Neuronal stem cell (in vitro differentiated cells): Measurements from ENCODE around the gene ZNF76. TPM values are rescaled to one million over a fixed set of nuclear protein-coding genes. Genes with fewer than 3 reads are reported as not detected.
A peak's percentile ranks its signal among the peaks of the same experiment; 100 is the strongest.

Source experiments
- DNase-seq: peaks from one replicate; pipeline ENCODE4 v3.0.0-alpha.2; 2013; ENCODE audit warnings: low spot score
- H2AFZ ChIP-seq: one replicate; pipeline ENCODE4 v1.6.1; 2013; ENCODE audit warnings: mild to moderate bottlenecking, low read length, inconsistent platforms
- H2AK5ac ChIP-seq: 2 replicates; pipeline ENCODE4 v1.6.1; 2013; ENCODE audit warnings: low read depth, mild to moderate bottlenecking, inconsistent platforms, low read length, moderate library complexity, mixed read lengths
- H2BK120ac ChIP-seq: 2 replicates; pipeline ENCODE4 v1.6.1; 2013; ENCODE audit warnings: low read depth, mild to moderate bottlenecking, inconsistent platforms, low read length, moderate library complexity, mixed read lengths
- H2BK12ac ChIP-seq: one replicate; pipeline ENCODE4 v1.6.1; 2013; ENCODE audit warnings: low read length, inconsistent platforms
- H2BK15ac ChIP-seq: 2 replicates; pipeline ENCODE4 v1.6.1; 2013; ENCODE audit warnings: mild to moderate bottlenecking, low read length, inconsistent platforms, mixed read lengths
- H2BK5ac ChIP-seq: one replicate; pipeline ENCODE4 v1.6.1; 2013; ENCODE audit warnings: inconsistent platforms, mild to moderate bottlenecking, low read length, moderate library complexity
- H3K14ac ChIP-seq: one replicate; pipeline ENCODE4 v1.6.1; 2013; ENCODE audit warnings: low read length, inconsistent platforms
- H3K18ac ChIP-seq: 2 replicates; pipeline ENCODE4 v1.6.1; 2013; ENCODE audit warnings: low read length, inconsistent platforms
- H3K23ac ChIP-seq: 2 replicates; pipeline ENCODE4 v1.6.1; 2013; ENCODE audit warnings: low read depth, mild to moderate bottlenecking, mixed read lengths, low read length, inconsistent platforms; ENCODE audit not compliant: poor library complexity
- H3K27ac ChIP-seq: replicated peaks from 3 replicates; pipeline ENCODE4 v1.5.1; 2013; ENCODE audit warnings: low read length, inconsistent platforms
- H3K27me3 ChIP-seq, 3 experiments: 2 replicates each; pipeline ENCODE4 v1.6.1; 2013; ENCODE audit warnings: low read length in 3 of 3, mild to moderate bottlenecking in 2 of 3, inconsistent platforms in 1 of 3, low read depth in 1 of 3, mixed read lengths in 1 of 3, moderate library complexity in 1 of 3; ENCODE audit not compliant: control insufficient read depth in 3 of 3, insufficient read depth in 3 of 3
- H3K36me3 ChIP-seq, 2 donors: replicated peaks in 1 of 2; 2 replicates each; pipeline ENCODE4 v1.6.1; 2013; ENCODE audit warnings: low read length in 2 of 2; ENCODE audit not compliant: control insufficient read depth in 2 of 2, insufficient read depth in 2 of 2
- H3K4ac ChIP-seq: 2 replicates; pipeline ENCODE4 v1.6.1; 2013; ENCODE audit warnings: inconsistent platforms, mild to moderate bottlenecking, low read length, moderate library complexity
- H3K4me1 ChIP-seq, 2 donors: 1 replicate in 1 of 2; 2 replicates in 1 of 2; pipeline ENCODE4 v1.6.1; 2013; ENCODE audit warnings: low read length in 2 of 2, low read depth in 1 of 2; ENCODE audit not compliant: control insufficient read depth in 2 of 2, insufficient read depth in 1 of 2
- H3K4me2 ChIP-seq: one replicate; pipeline ENCODE4 v1.6.1; 2013; ENCODE audit warnings: mild to moderate bottlenecking, low read length, inconsistent platforms; ENCODE audit not compliant: insufficient read depth, poor library complexity, severe bottlenecking
- H3K4me3 ChIP-seq, 2 donors: 2 replicates each; pipeline ENCODE4 v1.5.1; 2013; ENCODE audit warnings: low read length in 2 of 2, mild to moderate bottlenecking in 2 of 2, inconsistent platforms in 1 of 2, moderate library complexity in 1 of 2
- H3K79me1 ChIP-seq: one replicate; pipeline ENCODE4 v1.6.1; 2013; ENCODE audit warnings: low read depth, mild to moderate bottlenecking, inconsistent platforms, low read length, moderate library complexity
- H3K9ac ChIP-seq: one replicate; pipeline ENCODE4 v1.6.1; 2013; ENCODE audit warnings: mild to moderate bottlenecking, low read depth, low read length, inconsistent platforms; ENCODE audit not compliant: poor library complexity
- H3K9me3 ChIP-seq, 2 donors: replicated peaks in 1 of 2; 2 replicates each; pipeline versions ENCODE3 to v1.6.1; 2013; ENCODE audit warnings: low read length in 2 of 2, mild to moderate bottlenecking in 2 of 2, inconsistent platforms in 1 of 2, low read depth in 1 of 2, mixed read lengths in 1 of 2, moderate library complexity in 1 of 2; ENCODE audit not compliant: control insufficient read depth in 2 of 2, insufficient read depth in 1 of 2
- H4K8ac ChIP-seq: one replicate; pipeline ENCODE4 v1.6.1; 2013; ENCODE audit warnings: low read depth, mild to moderate bottlenecking, inconsistent platforms, low read length, moderate library complexity
- H4K91ac ChIP-seq: one replicate; pipeline ENCODE4 v1.6.1; 2013; ENCODE audit warnings: low read length, low read depth, mild to moderate bottlenecking, inconsistent platforms; ENCODE audit not compliant: poor library complexity
- WGBS, 2 donors: extraction: QIAGEN DNeasy Blood & Tissue Kit; methylation state at CpG; one replicate each; pipeline ENCODE4 v1.1.7; 2013; ENCODE audit warnings: missing lambda C conversion rate in 2 of 2, mixed read lengths in 1 of 2; ENCODE audit not compliant: insufficient read length in 2 of 2, insufficient replicate concordance in 1 of 2; ENCODE audit errors: extremely low coverage in 2 of 2; 5-methylcytosine and 5-hydroxymethylcytosine counted together
- polyA plus RNA-seq, 2 experiments: library from polyadenylated mRNA; stranded (reverse); fragments of 200-250 nt; gene quantifications; one replicate each; pipeline ENCODE4 v1.2.3, GENCODE V29; 2013

ZNF76 gene
- 22.2 TPM for polyA plus RNA-seq (2013, experiment 1 of 2)
- 22.2 TPM for polyA plus RNA-seq (2013, experiment 2 of 2)

DNA sequence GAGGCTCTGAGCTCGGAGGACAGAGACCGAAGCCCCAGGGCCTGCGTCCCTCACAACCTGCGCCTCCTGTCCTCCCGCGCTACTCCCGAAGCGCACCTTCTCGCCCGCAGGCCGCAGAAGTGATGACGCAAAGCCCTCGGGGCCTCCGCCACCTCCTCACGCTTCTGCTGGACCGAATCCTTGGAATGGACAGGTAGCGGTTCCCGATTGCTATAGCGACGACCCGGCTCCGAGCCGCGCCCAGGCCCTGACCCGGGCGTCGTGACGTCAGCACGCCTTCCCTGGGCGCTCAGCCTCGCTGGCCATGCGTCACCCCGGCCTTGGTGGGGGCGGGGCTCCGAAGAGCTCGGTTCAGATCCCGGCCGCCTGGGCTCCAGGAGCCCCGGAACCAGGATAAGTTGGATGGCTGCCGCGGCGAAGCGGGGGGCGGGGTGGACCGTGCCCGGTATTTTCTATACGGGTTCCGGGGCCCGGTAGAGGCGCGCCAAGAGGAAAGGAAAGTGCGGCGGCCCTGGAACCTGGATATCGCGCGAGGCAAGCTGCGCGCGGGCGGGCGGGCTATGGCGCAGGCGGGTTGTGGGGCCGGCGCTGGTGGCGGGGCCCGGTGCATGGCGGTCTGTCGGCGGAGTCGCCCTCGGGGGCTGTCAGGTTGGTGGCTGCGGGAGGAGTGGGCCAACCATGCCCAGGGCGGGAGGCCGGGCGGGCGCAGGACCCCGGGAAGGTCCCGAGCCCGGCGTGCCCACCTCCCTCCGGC is at the start of gene ZNF76:
ZNF76 (plus strand) TSS at position 542 of the 754 bp plus-strand sequence. CDS start 21,417 bp downstream, outside the sequence.
- Histone ChIP-seq H3K23ac (peak within 1 kb of the TSS; percentile 92), H3K18ac (peak within 1 kb of the TSS; percentile 100), H2BK5ac (peak within 1 kb of the TSS; percentile 95), H3K9ac (peak within 1 kb of the TSS; percentile 95), H3K4ac (no peak within 1 kb of the TSS), H3K79me1 (peaks cover 3% of the 10 kb centered on the region), H3K9me3 (no peaks in the 10 kb centered on the region), H3K4me1 (peaks cover 4 to 8% of the 10 kb centered on the region in 2 donors), H3K4me2 (peak within 1 kb of the TSS; percentile 78), H2BK15ac (peak within 1 kb of the TSS; percentile 28), H3K27ac (peak within 1 kb of the TSS; percentile 91), H3K14ac (peak within 1 kb of the TSS; percentile 82), H2AFZ (peak within 1 kb of the TSS; percentile 97), H3K4me3 (peak within 1 kb of the TSS; percentile 78 to 92), H2BK12ac (no peak within 1 kb of the TSS), H3K27me3 (no peaks in the 10 kb centered on the region), H3K36me3 (no peaks in the 10 kb centered on the region), H4K8ac (no peak within 1 kb of the TSS), H4K91ac (no peak within 1 kb of the TSS), H2BK120ac (peak within 1 kb of the TSS; percentile 88), H2AK5ac (no peak within 1 kb of the TSS)
- no CpG with 5 or more reads among the region's 82 CpGs for WGBS, 2 donors
- peak; percentile 99 for DNase-seq

DNA sequence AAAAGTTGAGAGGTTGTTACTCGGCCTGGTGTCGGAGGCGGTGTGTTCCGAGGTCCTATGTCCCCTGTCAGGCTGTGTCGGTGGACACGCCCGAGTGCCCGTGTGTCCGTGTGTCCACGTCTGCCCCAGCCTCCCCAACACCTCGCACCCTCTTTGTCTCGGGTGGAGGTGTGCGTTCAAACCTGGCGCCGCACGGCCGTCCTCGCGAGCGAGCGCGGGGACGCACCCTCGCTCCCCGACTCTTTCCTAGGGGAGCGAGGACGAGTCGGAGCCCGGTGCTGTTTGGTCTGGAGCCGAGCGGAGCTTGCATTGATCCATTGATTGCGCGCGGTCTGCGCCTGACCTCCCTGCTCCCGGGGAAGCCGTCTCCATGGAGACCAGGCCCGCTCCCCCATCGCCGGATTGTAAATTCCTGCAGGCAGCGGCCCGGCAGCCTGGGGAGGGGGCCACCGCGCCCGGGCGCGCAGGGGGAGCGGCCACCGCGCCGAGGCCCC is 46.2 kb upstream of the ZNF76 start:
- Histone ChIP-seq H3K4ac (no peak overlapping the region), H3K9ac (peak overlapping the region; percentile 74), H3K27ac (peak overlapping the region; percentile 98), H2BK120ac (peak overlapping the region; percentile 0), H3K36me3 (peaks cover 0 to 5% of the 10 kb centered on the region in 2 donors), H4K8ac (no peak overlapping the region), H2BK5ac (peak overlapping the region; percentile 68), H3K4me1 (peaks cover 37 to 39% of the 10 kb centered on the region in 2 donors), H4K91ac (no peak overlapping the region), H3K23ac (no peak overlapping the region), H3K14ac (peak overlapping the region; percentile 3), H2BK12ac (no peak overlapping the region), H3K9me3 (no peaks in the 10 kb centered on the region), H2BK15ac (peak overlapping the region; percentile 72), H2AFZ (peak overlapping the region; percentile 89), H2AK5ac (peak overlapping the region; percentile 20), H3K4me2 (peak overlapping the region; percentile 81), H3K27me3 (peaks cover 0 to 5% (median 5%) of the 10 kb centered on the region in 3 experiments), H3K4me3 (peak overlapping the region; percentile 74 to 93), H3K18ac (peak overlapping the region; percentile 95), H3K79me1 (peaks cover 6% of the 10 kb centered on the region)
- WGBS, 2 donors, result no CpG with 5 or more reads among the region's 51 CpGs
- DNase-seq, result peak; percentile 91

DNA sequence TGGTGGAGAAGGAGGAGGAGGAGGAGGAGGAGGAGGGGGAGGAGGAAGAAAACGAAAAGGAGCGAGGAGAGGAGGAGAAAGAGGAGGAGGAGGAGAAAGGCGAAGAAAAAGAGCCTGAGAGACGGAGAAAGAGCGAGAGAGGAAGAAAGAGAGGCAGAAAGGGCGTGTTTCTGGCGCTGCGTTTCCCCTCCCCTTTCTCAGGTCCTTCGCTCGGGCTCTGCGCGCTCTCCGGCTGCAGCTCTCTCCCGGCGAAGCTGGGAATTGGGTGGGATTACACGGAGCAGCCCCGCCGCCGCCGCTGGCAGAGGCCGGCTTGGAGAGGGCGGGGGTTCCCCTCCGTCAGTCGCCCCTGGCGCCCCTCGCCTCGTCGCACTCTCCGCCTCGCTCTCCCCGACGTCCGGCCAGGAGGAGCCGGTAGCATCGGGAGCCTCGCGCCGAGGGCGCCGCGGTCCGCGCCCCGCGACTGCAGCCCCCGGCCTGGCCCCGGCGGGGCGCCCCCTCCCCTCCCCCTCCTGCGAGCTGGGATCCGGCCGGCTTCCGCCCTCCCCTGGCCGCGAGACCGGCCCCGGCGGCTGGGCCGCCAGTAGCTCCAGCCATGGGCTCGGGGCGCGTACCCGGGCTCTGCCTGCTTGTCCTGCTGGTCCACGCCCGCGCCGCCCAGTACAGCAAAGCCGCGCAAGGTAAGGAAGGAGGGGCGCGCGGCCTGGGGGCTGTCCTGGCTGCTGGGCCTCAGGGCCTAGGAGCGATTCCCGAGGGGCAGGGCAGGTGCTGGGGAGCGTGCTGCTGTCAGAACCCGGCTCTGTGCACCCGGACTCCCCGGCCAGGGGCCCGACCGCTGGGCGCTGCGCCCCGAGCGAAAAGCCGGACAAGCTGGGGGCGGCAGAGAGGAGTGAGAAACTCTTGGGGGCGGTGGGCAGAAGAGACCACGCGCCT is 45.4 kb upstream of the ZNF76 start, which contains the start of gene SCUBE3:
SCUBE3 (plus strand) TSS at position 133 of the 933 bp plus-strand sequence; CDS start at position 596, 463 bp downstream.
- no peak within 1 kb of the TSS for H4K91ac ChIP-seq
- peak within 1 kb of the TSS; percentile 72 for H3K14ac ChIP-seq
- H3K9ac ChIP-seq, result peak within 1 kb of the TSS; percentile 96
- peaks cover 41 to 44% of the 10 kb centered on the region in 2 donors for H3K4me1 ChIP-seq
- peak within 1 kb of the TSS; percentile 98 for H3K18ac ChIP-seq
- H3K36me3 ChIP-seq, result peaks cover 0 to 12% of the 10 kb centered on the region in 2 donors
- H3K4me2 ChIP-seq, result peak within 1 kb of the TSS; percentile 81
- peak within 1 kb of the TSS; percentile 72 for H2BK15ac ChIP-seq
- no peak within 1 kb of the TSS for H4K8ac ChIP-seq
- H2BK5ac ChIP-seq, result peak within 1 kb of the TSS; percentile 96
- WGBS, 2 donors, result no CpG with 5 or more reads among the region's 89 CpGs
- H3K9me3 ChIP-seq, result no peaks in the 10 kb centered on the region
- peaks cover 6% of the 10 kb centered on the region for H3K79me1 ChIP-seq
- peaks cover 0 to 5% (median 5%) of the 10 kb centered on the region in 3 experiments for H3K27me3 ChIP-seq
- peak within 1 kb of the TSS; percentile 65 for H2AK5ac ChIP-seq
- DNase-seq, result peak; percentile 82
- H3K4me3 ChIP-seq, result peak within 1 kb of the TSS; percentile 74 to 93
- H3K23ac ChIP-seq, result peak within 1 kb of the TSS; percentile 66
- peak within 1 kb of the TSS; percentile 89 for H2AFZ ChIP-seq
- H3K4ac ChIP-seq, result no peak within 1 kb of the TSS
- peak within 1 kb of the TSS; percentile 98 for H3K27ac ChIP-seq
- H2BK12ac ChIP-seq, result peak within 1 kb of the TSS; percentile 41
- peak within 1 kb of the TSS; percentile 84 for H2BK120ac ChIP-seq
